NCI-H2171 treated with DMSO at 0.1 percent for 48 hours (cell line): ENCODE data around the gene MAP4K2.
"Not testable (repeated sequence)": the region's sequence is repeated elsewhere in the genome, so short reads cannot be mapped to it uniquely, and the experiment has no call there.

Source experiments
- DNase-seq: peaks from one replicate; lab custom pipeline; 2025; lab: John Stamatoyannopoulos, UW

Gene MAP4K2

DNA sequence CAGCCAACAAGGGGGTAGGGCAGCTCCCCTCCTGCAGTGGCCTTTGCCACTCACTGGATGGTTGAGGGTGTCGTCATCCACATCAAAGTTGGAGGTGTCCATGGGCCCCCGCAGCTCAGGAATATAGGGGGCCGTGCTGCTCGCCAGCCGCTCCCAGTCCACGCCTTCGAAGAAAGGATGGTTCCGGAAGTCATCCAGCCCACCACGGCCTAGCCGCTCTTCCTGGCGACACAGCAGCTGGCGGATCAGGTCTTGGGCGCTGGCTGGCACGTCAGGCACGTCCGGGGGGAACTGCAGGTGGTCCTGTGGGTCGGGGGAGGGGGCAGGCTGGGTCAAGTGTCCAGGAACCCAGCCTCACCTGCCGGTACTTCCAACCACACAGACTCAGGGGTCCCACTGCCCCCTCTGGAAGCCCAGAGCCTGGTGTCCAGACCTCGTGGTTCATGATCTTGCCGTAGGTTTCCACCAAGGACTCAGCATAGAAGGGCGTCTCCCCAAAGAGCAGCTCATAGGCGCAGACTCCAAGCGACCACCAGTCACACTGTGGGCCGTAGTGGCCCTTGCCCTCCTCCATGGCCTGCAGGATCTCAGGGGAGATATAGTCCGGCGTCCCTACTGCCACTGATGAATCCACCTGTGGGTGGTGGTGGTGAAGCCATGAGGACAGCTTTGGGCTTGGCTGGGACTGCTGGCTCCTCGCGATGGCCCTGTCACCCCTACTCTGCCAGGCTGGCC is 35.8 kb upstream of the MAP4K2 start:
- DNase-seq = no peak

DNA sequence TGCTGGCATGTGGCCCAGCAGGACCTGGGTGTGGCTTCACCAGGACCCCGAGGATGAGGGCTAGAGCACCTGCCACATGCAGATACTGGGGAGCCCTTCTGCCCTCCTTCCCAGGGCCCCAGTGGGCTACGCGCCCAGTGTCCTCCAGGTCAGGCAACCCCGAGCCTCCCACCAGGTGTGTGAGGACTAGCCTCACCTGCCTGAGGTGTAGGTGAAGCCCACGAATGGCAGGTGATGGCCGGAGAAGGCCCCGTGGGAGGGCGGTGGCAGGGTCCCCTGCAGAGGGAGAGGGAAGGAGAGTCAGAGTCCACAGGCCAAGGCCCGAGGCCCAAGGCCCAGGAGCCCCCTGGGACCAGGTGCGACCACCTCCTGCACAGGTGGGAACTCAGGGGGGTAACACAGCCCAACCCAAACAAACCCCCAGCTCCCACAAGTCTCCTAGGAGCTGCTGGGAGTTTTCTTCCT is 34.9 kb upstream of the MAP4K2 start:
- DNase-seq = no peak

DNA sequence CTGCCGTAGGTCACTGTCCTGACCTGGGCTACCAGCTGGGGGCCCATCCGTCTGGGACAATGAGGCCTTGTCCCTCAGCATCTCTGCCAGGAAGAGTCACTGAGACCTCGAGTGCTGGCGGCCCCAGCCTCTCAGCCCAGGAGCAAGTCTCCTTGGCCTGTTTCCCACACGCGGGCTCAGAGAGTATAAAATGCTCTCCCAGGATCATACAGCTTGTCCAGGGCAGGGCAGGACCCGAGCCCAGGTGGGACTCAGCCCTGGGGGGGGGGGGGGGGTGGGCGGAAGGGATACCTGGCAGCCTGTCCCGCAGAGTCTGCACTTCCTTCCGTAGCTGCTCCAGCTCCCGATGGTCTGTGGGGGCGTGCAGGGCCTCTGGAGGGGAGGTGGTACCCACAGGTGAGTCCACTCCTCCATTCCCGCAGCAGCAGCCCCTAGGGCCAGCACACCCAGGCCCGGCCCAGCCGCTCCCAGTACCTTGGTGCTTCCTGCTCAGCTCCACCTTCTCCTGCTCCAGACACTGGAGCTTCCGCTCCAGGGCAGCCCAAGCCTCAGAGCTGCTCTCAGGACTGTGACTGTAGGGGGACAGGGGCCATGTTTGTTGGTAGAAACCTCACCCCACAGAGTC is 33.5 kb upstream of the MAP4K2 start:
- DNase-seq = no peak

DNA sequence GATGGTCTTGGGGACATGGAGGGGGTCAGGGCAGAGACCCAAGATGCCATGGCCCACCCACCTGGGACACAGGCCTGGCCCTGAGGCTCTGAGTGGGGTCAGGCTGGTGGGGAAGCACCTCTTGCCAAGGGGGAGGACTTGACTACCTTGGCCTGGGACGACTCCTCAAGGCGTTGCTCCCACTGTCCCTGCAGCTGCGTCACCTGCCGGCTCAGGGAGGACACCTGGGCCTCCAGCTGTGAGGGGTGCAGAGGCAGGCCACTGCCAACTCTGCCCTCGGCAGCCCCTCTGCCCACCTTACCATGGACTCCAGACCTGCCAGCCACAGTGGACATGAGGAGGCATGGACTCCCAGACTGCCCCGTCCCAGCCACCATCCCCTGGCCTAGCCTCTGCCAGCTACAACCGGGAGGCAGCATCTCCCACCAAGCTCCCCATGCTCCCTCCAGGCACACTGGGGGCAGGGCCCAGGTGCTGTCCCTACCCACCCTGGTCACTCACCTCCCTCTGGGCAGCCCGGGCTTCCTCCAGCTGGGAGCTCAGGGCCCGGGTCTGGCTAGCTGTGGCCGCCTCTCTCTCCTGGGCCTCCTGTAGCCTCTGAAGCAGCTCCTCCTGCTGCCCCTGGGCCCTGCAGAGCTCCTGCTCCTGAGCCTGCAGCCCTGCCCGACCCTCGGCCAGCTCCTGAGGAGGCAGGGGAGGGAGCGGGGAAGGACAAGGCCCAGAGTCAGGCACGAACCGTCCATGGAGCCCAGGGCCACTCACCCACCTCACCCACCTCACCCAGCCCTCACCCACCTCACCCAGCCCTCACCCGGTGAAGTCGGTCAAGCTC is 32.8 kb upstream of the MAP4K2 start:
- DNase-seq = no peak

DNA sequence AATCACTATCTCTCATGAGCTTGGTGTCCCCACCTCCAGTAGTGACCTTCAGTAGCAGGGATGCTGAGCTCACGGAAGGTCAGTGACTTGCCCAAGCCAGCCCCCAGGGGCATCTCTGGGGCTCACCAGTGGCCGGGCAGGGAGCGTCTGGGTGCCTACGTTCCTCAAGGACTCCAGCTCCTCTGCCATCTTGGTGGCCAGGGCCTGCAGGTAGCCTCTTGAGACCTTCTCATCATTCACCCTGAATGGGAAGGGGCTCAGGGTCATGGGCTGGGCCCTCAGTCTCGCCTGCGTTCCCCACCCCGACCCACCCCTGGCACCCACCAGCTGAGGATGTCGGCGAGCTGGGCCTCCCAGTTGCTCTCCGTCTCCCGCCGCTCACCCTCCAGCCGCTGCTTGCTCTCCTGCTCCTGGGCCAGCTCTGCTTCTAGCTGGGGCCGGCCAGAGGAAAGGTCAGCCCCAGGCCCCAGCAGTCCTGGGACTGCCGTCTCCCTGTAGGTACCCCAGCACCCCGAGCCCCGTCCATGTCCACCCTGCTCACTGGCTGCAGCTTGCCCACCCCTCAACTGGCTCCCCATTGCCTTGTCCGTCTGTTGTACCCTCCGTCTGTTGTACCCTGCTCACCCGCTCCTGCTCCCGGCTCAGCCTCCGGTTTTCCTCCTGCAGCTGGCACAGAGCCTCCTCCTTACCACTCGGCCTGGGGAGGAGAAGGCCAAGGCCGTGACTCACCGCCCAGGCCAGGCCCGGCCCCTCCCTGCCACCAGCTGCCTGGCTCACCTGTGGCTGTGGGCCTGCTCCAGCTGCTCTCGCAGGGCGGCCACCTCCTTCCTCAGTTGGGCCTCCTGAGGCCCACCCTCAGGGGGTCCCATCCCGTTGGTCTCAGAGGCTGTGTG is 32.0 kb upstream of the MAP4K2 start:
- no peak for DNase-seq

DNA sequence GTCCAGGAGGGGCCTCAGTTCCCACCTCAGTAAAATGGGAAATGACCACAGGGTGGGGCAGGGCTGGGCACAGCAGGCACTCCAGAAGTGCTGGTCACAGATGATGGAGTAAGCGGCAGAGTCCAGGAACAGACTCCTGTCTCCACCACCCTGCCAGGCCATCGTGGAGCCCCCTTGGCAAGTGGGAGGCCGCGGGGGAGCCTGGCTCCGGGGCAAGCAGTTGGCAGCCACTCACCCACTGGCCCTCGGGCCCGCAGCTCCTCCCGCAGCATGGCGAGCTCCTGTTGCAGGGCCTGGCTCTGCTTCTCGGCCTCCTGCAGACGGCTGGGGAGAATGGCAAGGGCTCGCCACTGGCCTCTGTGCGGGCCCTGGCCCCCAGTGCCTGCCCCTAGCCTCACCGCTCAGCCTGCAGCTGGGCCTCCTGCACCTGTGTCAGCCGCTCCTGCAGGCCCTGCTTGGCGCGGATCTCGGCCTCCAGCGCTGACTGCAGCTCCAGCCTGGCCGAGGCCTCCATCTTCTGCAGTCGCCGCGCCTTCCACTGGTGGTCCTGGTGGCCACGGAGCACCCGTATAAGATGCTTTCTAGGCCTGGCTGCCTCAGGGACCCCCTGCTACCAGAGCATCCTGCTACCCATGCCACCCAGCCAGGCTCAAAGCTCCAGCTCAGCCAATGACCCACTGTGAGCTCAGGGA is 31.2 kb upstream of the MAP4K2 start:
- DNase-seq = no peak

DNA sequence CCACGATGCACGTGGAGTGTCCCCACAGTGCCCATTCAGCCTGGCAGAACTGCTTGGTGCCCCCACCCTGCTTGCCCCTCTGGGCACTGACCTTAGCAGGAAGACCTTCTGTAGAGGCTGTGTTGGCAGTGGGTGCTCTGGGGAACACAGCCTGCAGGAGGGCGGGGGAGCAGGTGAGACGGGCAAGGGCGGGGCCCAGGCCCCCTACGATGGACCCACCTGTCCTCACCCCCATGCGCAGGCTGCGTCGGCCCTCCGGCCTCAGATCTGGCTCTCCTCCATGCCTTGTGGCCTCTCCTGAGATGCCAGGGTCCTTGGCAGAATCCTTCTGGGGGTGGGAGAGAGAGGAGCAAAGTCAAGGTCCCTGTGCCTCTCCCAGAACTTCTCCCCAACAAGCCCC is 30.5 kb upstream of the MAP4K2 start:
- DNase-seq = no peak

DNA sequence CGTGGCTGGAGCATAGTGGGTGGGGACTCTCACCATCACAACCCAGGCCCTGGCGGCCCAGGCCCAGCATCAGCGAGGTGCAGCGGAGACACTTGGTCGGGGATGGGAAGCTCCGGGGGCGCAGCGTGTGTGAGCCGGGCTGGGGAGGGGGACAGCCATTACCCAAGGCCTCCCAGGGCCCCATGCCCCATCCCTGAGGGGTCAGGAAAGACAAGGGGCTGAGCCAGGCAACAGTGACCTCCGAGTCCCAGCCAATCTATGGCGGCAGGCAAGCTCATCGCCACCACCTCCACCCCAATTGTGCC is 30.1 kb upstream of the MAP4K2 start:
- no peak for DNase-seq

DNA sequence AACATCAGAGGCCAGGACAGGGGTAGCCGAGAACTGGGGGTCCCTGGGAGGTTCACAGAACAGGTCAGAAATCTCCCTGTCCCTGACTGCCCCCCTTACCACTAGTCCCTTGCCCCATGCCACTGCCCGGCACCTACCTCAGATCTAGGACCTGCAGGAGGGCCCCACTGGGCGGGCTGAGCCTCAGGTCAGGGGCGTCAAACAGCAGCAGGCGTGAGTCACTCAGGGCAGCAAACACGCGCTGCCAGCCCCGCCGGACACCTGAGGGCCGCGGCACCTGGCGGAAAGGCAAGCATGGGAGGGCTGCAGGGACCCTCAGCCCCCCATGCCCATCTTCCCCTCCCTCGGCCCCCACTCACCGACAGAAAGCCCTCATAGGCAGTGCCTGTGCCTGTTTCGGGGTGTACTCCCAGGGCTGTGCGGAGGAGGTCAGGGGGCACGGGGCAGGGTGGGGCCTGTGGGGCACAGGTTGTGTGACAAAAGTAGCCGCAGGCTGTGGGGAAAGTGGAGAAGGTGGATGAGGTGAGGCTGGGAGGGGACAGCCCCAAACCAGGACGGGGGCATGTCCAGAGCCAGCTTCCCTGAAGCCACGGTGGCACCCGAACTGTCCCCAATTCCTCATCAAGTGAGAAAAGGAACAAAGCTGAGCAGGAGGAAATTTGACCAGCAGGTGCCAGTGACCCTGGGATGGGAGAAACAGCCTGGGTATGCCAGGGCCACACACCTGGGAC is 29.6 kb upstream of the MAP4K2 start:
- no peak for DNase-seq

DNA sequence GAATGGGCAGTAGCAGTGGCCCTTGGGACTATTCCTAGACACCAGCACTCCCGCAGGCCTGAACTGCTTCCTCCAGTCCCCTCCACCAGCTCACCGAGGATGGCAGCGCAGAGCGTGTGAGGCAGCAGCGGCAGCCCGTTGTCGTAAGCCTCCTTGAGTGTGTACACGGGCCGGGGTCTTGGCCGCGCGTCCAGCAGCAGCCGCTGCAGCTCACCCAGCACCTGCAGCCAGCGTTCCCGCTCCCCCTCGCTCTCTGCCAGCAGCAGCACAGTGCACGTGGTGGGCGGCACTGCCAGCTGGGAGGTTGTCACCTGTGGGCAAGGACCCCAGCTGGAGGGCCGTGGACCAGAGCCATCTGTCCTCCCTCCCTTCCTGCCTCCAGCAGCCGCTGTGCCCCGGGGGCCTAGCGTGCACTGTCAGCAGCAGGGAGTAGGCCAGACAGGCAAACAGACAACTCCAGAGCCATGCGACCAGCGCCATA is 28.4 kb upstream of the MAP4K2 start:
- DNase-seq = no peak

DNA sequence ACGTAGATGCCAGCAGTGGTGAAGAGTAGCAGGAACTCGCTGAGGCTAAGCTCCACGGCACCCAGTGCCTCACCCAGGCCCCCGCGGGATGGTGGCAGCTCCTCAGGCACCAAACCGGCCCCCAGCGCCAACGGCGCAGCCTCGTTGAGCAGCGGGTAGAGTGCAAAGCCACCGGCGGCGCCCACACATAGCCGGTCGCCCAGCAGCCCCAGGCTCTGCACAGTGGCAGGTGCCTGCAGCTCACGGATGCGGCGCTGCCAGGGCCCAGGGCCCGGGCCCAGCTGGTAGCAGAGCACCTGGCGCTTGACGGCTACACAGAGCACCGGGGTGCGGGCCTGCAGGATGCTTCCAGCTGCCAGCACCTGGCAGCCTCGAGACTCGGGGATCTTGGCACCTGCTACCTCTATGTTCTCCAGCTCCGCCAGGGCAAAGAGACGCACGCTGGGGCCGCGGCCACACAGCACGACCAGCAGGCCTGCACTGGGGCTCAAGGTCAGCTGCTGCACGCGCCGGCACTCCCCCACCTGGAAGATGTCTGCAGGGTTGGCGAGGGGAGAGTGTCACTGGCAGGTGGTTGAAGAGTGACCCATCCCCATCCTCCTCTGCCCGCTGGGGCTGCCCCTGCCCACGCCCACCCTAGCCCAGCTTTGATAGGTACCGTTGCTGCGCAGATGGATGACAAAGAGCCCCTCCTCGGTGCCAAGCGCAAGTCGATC is 26.7 kb upstream of the MAP4K2 start:
- DNase-seq = no peak

DNA sequence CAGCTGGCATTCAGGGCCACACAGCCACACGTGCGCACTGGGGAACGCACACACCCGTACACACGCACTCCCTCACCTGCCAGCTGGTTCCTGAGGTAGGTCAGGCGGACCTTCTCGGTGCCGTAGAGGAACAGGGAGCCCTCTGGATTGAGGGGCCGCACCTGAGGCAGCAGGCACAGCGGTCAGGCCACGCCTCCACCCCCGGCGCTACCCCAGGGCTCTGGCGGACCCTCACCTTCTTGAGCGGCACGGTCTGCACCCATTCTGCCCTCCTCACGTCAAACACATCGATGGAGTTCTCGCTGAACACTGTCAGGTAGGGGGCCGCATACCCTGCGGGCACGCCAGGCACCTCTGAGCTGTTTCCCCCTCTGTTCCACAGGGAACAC is 24.4 kb upstream of the MAP4K2 start:
- no peak for DNase-seq

DNA sequence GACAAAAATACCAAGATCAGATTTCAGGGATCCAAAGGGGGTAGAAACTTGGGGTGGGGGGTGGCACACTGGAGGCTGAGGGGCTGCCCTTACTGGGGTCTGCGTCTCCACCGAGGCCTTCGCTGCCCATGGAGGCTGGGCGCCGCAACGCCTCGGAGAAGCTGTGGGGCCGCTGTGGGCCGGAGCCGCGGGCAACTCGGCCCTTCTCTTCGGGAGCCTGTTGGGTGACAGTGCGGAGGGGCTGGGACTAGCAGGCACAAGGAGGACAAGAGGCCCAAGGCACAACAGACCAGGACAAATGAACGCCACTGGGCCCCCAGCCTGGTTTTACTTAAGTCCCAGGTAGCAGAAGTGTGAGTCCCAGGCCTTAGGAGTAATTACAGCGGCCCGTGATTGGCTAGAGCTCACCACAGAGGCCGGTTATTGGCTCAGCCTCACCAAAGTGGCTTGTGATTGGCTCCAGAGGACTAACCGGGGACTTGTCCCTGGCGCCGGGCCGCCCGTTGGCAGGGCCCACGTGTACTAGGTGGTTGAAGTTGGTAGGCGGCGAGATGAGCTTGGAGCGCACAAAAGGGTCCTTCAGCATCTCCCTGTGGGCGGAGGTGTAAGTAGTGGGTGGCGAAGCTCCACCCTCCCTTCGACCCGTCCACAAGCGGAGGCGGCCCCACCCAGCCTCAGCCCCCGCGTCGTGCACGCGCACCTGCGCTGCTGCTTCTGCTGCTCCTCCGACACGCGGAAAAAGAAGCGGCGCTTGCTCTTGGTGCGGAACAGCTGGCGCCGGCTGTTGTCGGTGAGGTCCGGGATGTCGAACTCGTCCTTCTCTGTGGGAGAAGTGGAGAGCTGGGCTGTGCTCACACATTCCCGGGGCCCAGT is 23.8 kb upstream of the MAP4K2 start:
- no peak for DNase-seq

DNA sequence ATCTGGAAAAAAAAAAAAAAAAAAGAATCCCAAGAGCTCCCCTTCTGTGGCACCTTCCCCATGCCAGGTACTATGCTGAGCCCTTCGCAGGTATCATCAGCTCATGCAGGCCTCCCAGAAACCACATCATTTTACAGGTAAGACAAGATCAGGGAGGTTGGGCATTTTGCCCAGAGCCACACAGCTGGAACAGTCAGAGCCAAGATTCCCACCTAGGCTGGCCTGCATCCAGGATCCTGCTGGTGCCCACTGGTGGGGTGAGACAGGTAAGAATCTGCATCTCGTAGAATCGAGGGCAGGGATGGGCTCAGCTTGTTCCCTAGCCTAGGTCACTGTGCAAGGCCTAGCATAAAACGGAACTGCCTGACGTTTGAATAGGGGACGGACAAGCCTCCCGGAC is 23.0 kb upstream of the MAP4K2 start:
- no peak for DNase-seq

DNA sequence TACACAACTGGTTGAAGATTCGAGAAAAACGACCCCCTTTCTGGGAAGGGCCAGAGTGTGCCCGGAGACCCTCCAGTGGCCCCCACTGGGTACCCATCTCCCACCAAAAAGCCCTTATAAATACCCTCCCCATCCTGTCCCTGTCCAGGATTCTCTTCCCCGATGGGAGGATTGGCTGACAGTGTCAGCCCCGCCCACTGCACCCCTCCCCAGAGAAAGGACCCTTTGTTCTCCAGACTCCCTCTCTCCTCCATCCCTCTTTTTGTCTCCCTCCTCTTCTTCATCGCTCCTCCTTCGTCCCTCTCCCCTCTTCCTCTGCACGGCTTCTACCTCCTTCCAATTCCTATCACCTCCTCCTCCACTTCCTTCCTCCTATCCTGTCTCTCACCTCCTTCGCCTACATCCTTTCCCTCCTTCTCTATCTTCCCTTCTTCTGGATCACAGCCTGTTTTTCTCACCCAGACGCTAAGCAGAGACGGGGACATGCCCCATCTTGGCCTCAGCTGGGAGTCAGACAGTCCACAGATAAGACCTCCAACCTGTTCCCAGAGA is 20.6 kb upstream of the MAP4K2 start:
- DNase-seq = no peak

DNA sequence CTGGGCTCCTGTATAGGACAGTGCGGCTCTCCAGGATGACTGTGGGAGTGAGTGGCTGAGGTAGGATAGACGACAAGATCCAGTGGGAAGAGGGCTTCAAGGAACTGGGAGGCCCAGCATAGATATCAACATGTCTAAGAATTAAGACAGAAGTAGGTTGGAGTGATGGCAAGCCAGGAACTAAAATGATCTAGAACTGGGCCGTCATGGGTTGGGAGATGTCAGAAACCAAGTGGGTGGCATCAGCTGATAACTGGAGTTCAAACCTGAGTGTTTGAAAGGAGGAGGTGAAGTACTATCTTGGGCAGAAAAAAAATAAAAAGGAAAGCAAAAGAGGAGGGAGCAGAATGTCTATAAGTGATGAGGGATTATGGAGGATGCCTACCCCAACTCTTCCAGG is 14.5 kb upstream of the MAP4K2 start:
- no peak for DNase-seq

DNA sequence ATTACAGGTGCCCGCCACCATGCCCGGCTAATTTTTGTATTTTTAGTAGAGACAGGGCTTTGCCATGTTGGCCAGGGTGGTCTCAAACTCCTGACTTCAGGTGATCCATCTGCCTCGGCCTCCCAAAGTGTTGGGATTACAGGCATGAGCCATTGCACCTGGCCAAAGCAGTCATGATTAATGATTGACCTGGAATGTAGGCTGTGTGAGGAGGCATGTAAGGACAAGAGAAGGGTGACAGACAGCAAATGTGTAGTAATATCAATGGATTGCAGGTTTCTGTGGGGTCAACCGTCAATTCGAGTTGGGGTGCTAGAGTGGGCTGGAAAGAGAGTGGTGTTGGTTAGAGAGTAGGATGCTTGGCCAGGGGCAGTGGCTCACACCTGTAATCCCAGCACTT is 12.4 kb upstream of the MAP4K2 start:
- not testable (repeated sequence) for DNase-seq

DNA sequence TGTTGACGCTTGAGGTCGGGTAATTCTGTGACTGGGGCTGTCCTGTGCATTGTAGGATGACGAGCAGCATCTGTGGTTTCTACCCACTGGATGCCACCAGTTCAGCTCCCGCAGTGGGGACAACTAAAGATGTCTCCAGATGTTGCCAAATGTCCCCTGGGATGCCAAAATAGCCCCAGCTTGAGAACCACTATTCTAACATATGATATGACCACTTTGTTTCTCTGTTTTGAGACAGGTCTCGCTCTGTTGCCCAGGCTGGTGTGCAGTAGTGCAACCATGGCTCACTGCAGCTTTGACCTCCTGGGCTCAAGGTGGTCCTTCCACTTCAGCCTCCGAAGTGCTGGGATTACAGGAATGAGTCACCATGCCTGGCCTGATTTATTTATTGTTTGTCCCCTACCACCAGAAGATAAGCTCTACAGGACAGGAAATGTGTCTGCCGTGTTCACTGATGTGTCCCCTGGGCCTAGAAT is 11.7 kb upstream of the MAP4K2 start:
- DNase-seq = no peak

DNA sequence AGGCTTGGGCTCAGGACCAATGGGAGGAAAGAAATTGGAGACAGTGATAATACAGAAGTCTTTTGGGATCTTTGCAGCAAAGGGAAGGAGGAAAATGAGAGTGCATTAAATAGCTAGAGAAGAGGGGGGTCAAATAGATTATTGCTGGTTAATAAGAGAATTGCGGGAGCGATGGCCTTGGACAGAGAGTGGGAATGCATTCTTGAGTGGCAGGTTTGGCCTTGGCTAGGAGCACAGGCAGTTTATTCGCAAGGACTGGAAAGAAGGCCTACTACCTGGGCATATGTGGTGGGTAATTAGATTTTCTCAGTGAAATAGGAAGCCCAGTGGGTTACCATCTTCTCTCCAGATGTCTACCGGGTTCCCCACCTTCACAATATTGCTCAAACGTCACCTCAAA is 10.8 kb upstream of the MAP4K2 start:
- DNase-seq = no peak
